ENCODE data around the gene OCEL1.

Gene OCEL1

DNA sequence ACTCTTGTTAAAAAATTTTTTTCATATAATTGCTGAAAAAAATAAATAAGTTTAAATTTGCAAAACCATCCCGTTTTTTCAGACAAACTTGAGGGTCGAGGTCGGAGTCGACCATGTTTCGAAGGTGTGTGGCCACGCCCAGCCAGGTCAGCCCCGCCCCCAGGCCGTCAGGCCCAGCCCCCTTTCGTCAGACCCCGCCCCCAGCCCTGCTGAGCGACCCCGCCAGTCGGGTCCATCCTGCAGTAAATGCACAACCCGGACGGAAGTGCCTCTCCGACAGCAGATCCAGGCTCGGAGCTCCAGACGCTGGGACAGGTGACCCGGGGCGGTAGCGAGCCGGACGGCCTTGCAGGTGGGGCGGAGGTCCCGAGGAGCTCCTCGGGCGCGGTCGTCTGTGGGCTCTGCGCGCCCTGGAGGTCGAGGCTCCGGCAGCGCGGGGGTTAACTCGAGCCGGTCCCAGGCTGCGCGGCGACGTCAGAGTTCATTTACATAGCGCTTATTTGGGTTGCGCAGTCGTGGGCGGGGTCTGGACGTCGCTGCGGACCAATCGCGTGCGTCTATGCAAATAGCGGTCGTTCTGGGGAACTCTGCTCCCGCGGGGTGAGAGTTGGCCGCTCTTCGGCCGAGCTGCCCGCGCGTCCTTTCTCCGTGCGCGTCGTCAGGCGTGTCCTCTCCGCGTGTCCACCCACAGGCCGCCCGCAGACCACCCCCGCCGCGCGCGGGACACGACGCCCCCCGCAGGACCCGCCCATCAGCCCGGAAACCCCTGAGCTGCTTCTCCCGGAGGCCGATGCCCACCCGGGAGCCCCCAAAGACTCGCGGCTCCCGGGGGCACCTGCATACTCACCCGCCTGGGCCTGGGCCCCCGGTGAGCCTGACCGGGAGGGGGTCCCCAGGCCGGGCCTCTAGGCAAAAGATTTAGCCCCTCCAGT is at the start of gene OCEL1:
OCEL1 (plus strand) TSS at position 225 of the 932 bp plus-strand sequence; CDS start at position 247, 22 bp downstream.
- ChIA-PET POLR2A (interaction anchor here (0.6 to 5.5 kb wide), 10 partner anchors 10 to 150 kb away, joined by 3 to 61 read pairs (median 10); partner anchors contain the start of genes BABAM1, DDA1, MYO9B and NR2F6), CTCF (interaction anchor here (0.6 to 1.6 kb wide), 4 partner anchors 20 to 198 kb away, joined by 3 to 4 read pairs (median 3); no protein-coding TSS in a partner anchor)
- H3K4me3 ChIP-seq (ENCODE audit: low read depth, low read length): peak within 1 kb of the TSS; percentile 76
- peak within 1 kb of the TSS; percentile 47; the same call in 1 of the 2 replicates for H3K27ac ChIP-seq (ENCODE audit: extremely low read depth, low read depth, low read length)
- H3K4me1 ChIP-seq (ENCODE audit: control insufficient read depth, insufficient read depth, low read length): no peaks in the 10 kb centered on the region
- no peaks in the 10 kb centered on the region for H3K9me3 ChIP-seq (ENCODE audit: control insufficient read depth, insufficient read depth, low read depth, low read length)
- peaks cover 3 to 18% of the 10 kb centered on the region in 2 experiments; a peak in 2 of 3 replicates for H3K36me3 ChIP-seq (ENCODE audit: control insufficient read depth in 2 of 2, insufficient read depth in 1 of 2, low read length in 2 of 2)
- TF ChIP-seq ZNF76 (tag by site-specific recombination; IDR thresholded peaks at IDR 0.05; ENCODE audit: borderline replicate concordance, low read depth) (peak; percentile 59; the same call in 1 of the 2 replicates), IKZF3 (tag by site-specific recombination; IDR thresholded peaks at IDR 0.05) (peak; percentile 86), ZBTB7A (tag by site-specific recombination; IDR thresholded peaks at IDR 0.05; ENCODE audit: low read depth) (peak; percentile 87), ZBTB8A (tag by site-specific recombination; IDR thresholded peaks at IDR 0.05) (peak; percentile 37; the same call in 1 of the 2 replicates), ZNF341 (tag by site-specific recombination; IDR thresholded peaks at IDR 0.05; ENCODE audit: low read depth) (peak; percentile 48; the same call in 1 of the 2 replicates), SALL2 (tag by site-specific recombination; IDR thresholded peaks at IDR 0.05; ENCODE audit: borderline replicate concordance) (no peak), EGR2 (tag by site-specific recombination; IDR thresholded peaks at IDR 0.05; ENCODE audit: low read depth) (peak; percentile 81), ZNF629 (tag by site-specific recombination; IDR thresholded peaks at IDR 0.05) (peak; percentile 95), KLF10 (tag by site-specific recombination; IDR thresholded peaks at IDR 0.05) (peak; percentile 68), ZNF600 (tag by site-specific recombination; IDR thresholded peaks at IDR 0.05) (peak; percentile 79), KLF17 (tag by site-specific recombination; IDR thresholded peaks at IDR 0.05) (peak; percentile 20; the same call in 1 of the 2 replicates), ZNF660 (tag by site-specific recombination; IDR thresholded peaks at IDR 0.05) (peak; percentile 81; the same call in 1 of the 2 replicates), ZNF394 (tag by site-specific recombination; IDR thresholded peaks at IDR 0.05; ENCODE audit: borderline replicate concordance) (peak; percentile 14), ZNF610 (tag by site-specific recombination; IDR thresholded peaks at IDR 0.05; ENCODE audit: borderline replicate concordance) (peak; percentile 63; the same call in 1 of the 2 replicates), ZBTB10 (tag by site-specific recombination; IDR thresholded peaks at IDR 0.05) (peak; percentile 53; the same call in 1 of the 2 replicates), ZIC2 (tag by site-specific recombination; IDR thresholded peaks at IDR 0.05) (peak; percentile 67), SP3 (tag by site-specific recombination; IDR thresholded peaks at IDR 0.05) (peak; percentile 83), ATF2 (tag by site-specific recombination; IDR thresholded peaks at IDR 0.05; ENCODE audit: low read depth) (0 out of 2 replicates have a peak, but pooled peaks have one; percentile 41), ZFHX2 (tag by site-specific recombination; conservative IDR thresholded peaks at IDR 0.05) (peak; percentile 88), KLF8 (tag by site-specific recombination; IDR thresholded peaks at IDR 0.05) (peak; percentile 79)
- TF ChIP-seq, protein P1, sequence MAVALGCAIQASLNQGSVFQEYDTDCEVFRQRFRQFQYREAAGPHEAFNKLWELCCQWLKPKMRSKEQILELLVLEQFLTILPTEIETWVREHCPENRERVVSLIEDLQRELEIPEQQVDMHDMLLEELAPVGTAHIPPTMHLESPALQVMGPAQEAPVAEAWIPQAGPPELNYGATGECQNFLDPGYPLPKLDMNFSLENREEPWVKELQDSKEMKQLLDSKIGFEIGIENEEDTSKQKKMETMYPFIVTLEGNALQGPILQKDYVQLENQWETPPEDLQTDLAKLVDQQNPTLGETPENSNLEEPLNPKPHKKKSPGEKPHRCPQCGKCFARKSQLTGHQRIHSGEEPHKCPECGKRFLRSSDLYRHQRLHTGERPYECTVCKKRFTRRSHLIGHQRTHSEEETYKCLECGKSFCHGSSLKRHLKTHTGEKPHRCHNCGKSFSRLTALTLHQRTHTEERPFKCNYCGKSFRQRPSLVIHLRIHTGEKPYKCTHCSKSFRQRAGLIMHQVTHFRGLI (tag by site-specific recombination; IDR thresholded peaks at IDR 0.05): peak; percentile 30
- TF ChIP-seq, protein P2, sequence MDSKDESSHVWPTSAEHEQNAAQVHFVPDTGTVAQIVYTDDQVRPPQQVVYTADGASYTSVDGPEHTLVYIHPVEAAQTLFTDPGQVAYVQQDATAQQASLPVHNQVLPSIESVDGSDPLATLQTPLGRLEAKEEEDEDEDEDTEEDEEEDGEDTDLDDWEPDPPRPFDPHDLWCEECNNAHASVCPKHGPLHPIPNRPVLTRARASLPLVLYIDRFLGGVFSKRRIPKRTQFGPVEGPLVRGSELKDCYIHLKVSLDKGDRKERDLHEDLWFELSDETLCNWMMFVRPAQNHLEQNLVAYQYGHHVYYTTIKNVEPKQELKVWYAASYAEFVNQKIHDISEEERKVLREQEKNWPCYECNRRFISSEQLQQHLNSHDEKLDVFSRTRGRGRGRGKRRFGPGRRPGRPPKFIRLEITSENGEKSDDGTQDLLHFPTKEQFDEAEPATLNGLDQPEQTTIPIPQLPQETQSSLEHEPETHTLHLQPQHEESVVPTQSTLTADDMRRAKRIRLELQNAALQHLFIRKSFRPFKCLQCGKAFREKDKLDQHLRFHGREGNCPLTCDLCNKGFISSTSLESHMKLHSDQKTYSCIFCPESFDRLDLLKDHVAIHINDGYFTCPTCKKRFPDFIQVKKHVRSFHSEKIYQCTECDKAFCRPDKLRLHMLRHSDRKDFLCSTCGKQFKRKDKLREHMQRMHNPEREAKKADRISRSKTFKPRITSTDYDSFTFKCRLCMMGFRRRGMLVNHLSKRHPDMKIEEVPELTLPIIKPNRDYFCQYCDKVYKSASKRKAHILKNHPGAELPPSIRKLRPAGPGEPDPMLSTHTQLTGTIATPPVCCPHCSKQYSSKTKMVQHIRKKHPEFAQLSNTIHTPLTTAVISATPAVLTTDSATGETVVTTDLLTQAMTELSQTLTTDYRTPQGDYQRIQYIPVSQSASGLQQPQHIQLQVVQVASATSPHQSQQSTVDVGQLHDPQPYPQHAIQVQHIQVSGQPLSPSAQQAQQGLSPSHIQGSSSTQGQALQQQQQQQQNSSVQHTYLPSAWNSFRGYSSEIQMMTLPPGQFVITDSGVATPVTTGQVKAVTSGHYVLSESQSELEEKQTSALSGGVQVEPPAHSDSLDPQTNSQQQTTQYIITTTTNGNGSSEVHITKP (tag by site-specific recombination; IDR thresholded peaks at IDR 0.05): peak; percentile 88
- TF ChIP-seq, protein P3, sequence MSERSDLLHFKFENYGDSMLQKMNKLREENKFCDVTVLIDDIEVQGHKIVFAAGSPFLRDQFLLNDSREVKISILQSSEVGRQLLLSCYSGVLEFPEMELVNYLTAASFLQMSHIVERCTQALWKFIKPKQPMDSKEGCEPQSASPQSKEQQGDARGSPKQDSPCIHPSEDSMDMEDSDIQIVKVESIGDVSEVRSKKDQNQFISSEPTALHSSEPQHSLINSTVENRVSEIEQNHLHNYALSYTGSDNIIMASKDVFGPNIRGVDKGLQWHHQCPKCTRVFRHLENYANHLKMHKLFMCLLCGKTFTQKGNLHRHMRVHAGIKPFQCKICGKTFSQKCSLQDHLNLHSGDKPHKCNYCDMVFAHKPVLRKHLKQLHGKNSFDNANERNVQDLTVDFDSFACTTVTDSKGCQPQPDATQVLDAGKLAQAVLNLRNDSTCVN (tag by site-specific recombination; optimal IDR thresholded peaks at IDR 0.05): peak; percentile 93

All from HEK293 (cell line).